Hepatic stellate cell (primary cell): ENCODE measurements around the gene CDRT15L2.
"Not testable (repeated sequence)": the region's sequence is repeated elsewhere in the genome, so short reads cannot be mapped to it uniquely, and the experiment has no call there.

Source experiments
- DNase-seq: peaks from one replicate; pipeline ENCODE4 v3.0.0; 2011; ENCODE audit warnings: low spot score

Gene CDRT15L2

GRCh38 chr17:20575071-20575470, 4.5 kb upstream of the CDRT15L2 start:
- not testable (repeated sequence) for DNase-seq

GRCh38 chr17:20583891-20584577, 4.5 kb downstream of the CDRT15L2 start:
- DNase-seq: not testable (repeated sequence)

GRCh38 chr17:20588744-20589453, 9.4 kb downstream of the CDRT15L2 start:
- DNase-seq: not testable (repeated sequence)

- not testable (repeated sequence) for DNase-seq
Observed at GRCh38 chr17:20589454-20589810, 9.9 kb downstream of the CDRT15L2 start.

- not testable (repeated sequence) for DNase-seq
Observed at GRCh38 chr17:20591040-20591439, 11.5 kb downstream of the CDRT15L2 start.

GRCh38 chr17:20605568-20605967, 26.0 kb downstream of the CDRT15L2 start:
- not testable (repeated sequence) for DNase-seq

- DNase-seq: not testable (repeated sequence)
Observed at GRCh38 chr17:20609490-20609889, 30.0 kb downstream of the CDRT15L2 start.

GRCh38 chr17:20611309-20611708, 31.8 kb downstream of the CDRT15L2 start:
- no peak for DNase-seq

- no peak for DNase-seq
Observed at GRCh38 chr17:20612635-20613034, 33.1 kb downstream of the CDRT15L2 start.

GRCh38 chr17:20613248-20613647, 33.7 kb downstream of the CDRT15L2 start:
- no peak for DNase-seq

GRCh38 chr17:20613905-20614304, 34.4 kb downstream of the CDRT15L2 start:
- DNase-seq: no peak

- DNase-seq: not testable (repeated sequence)
Observed at GRCh38 chr17:20615461-20615860, 35.9 kb downstream of the CDRT15L2 start.
